Dermis blood vessel endothelial cell (primary cell): ENCODE measurements around the gene IGFN1. TPM values are rescaled to one million over a fixed set of nuclear protein-coding genes. Genes with fewer than 3 reads are reported as not detected.
A peak's percentile ranks its signal among the peaks of the same experiment; 100 is the strongest.
"Not testable (repeated sequence)": the region's sequence is repeated elsewhere in the genome, so short reads cannot be mapped to it uniquely, and the experiment has no call there.

Experiments used
- DNase-seq: peaks from one replicate; pipeline ENCODE4 v3.0.0; 2010
- total RNA-seq: library from RNA; depleted of rRNA; stranded (reverse); fragments of >200 nt; gene quantifications from 2 replicates; pipeline ENCODE4 v1.2.3, GENCODE V29; 2014

IGFN1 gene
- under 0.01 and 0.05 TPM in 2 replicates for total RNA-seq

GRCh38 chr1:201190624-201191051 is at the start of gene IGFN1:
TSS of gene IGFN1 (plus strand) at chr1:201190824. CDS start at chr1:201193294, 2,470 bp downstream.
- no peak for DNase-seq

- no peak for DNase-seq
Measured at GRCh38 chr1:201140941-201141260, 49.7 kb upstream of the IGFN1 start.

GRCh38 chr1:201141418-201141817 is 49.2 kb upstream of the IGFN1 start:
- no peak for DNase-seq

GRCh38 chr1:201142011-201142848 is 48.4 kb upstream of the IGFN1 start:
- no peak for DNase-seq

GRCh38 chr1:201142849-201143725 is 47.5 kb upstream of the IGFN1 start:
- no peak for DNase-seq

- DNase-seq = no peak
Measured at GRCh38 chr1:201143726-201144635, 46.6 kb upstream of the IGFN1 start.

GRCh38 chr1:201144701-201145100 is 45.9 kb upstream of the IGFN1 start:
- DNase-seq = no peak

- DNase-seq = no peak
Measured at GRCh38 chr1:201145132-201145531, 45.5 kb upstream of the IGFN1 start.

- no peak for DNase-seq
Measured at GRCh38 chr1:201145816-201146215, 44.8 kb upstream of the IGFN1 start.

GRCh38 chr1:201146626-201147390 is 43.8 kb upstream of the IGFN1 start:
- no peak for DNase-seq

- DNase-seq = no peak
Measured at GRCh38 chr1:201147396-201148015, 43.1 kb upstream of the IGFN1 start.

- DNase-seq = peak; percentile 55
Measured at GRCh38 chr1:201149400-201149799, 41.2 kb upstream of the IGFN1 start.

- DNase-seq = no peak
Measured at GRCh38 chr1:201153474-201154388, 36.9 kb upstream of the IGFN1 start.

GRCh38 chr1:201154389-201155165 is 36.0 kb upstream of the IGFN1 start, which contains the start of gene TMEM9:
TSS of gene TMEM9 (minus strand) at chr1:201154474. CDS start at chr1:201153923, 551 bp downstream.
- peak; percentile 96 for DNase-seq

- no peak for DNase-seq
Measured at GRCh38 chr1:201155354-201155753, 35.3 kb upstream of the IGFN1 start.

- no peak for DNase-seq
Measured at GRCh38 chr1:201156346-201156745, 34.3 kb upstream of the IGFN1 start.

- no peak for DNase-seq
Measured at GRCh38 chr1:201156819-201157218, 33.8 kb upstream of the IGFN1 start.

- no peak for DNase-seq
Measured at GRCh38 chr1:201157949-201158348, 32.7 kb upstream of the IGFN1 start.

GRCh38 chr1:201163036-201163435 is 27.6 kb upstream of the IGFN1 start:
- DNase-seq = not testable (repeated sequence)
